Hepatocyte (in vitro differentiated cells): ENCODE measurements around the gene STK32A.

Experiments
- CTCF ChIP-seq: fragments of 200-600 bp; sonication (generic); IDR thresholded peaks from 2 replicates; pipeline ENCODE4 v1.5.1; 2016; ENCODE audit warnings: antibody characterized with exemption, mild to moderate bottlenecking; ENCODE audit not compliant: poor library complexity
- EZH2 ChIP-seq: fragments of 200-600 bp; sonication (generic); IDR thresholded peaks from 2 replicates; pipeline ENCODE4 v1.6.1; 2016; ENCODE audit warnings: antibody characterized with exemption, mild to moderate bottlenecking, borderline replicate concordance
- EZH2phosphoT487 ChIP-seq: fragments of 200-600 bp; sonication (generic); IDR thresholded peaks from one replicate; pipeline ENCODE4 v1.6.1; 2018; ENCODE audit warnings: antibody characterized with exemption, mild to moderate bottlenecking, low read depth, moderate library complexity; ENCODE audit not compliant: unreplicated experiment, severe bottlenecking

- TF ChIP-seq CTCF (no peak), EZH2phosphoT487 (no peak), EZH2 (no peak)
Observed at GRCh38 chr5:147303976-147304375, 69.2 kb downstream of the STK32A start.
